Urothelium cell line (cell line): ENCODE data around the gene G6PC1.
"Not testable (repeated sequence)": the region's sequence is repeated elsewhere in the genome, so short reads cannot be mapped to it uniquely, and the experiment has no call there.

ENCODE experiments used
- DNase-seq: peaks from one replicate; pipeline ENCODE4 v3.0.0; 2011; ENCODE audit warnings: low spot score, mixed read lengths
- FAIRE-seq: peaks from 2 replicates; lab custom pipeline; 2011; peaks lifted over from hg19 to GRCh38; lab: Jason Lieb, UNC

The G6PC1 gene

GRCh38 chr17:42900460-42901331 is at the start of gene G6PC1:
G6PC1 (plus strand) TSS chr17:42900799; CDS start chr17:42900877, 78 bp downstream.
- no peak for DNase-seq
- no peak for FAIRE-seq

- DNase-seq, result no peak
- FAIRE-seq, result no peak
Observed at GRCh38 chr17:42850954-42851353, 49.6 kb upstream of the G6PC1 start, which contains the start of gene AOC3. AOC3 (plus strand) TSS chr17:42851199; CDS start chr17:42851344, 145 bp downstream.

GRCh38 chr17:42851371-42852240 is 49.0 kb upstream of the G6PC1 start:
- DNase-seq, result not testable (repeated sequence)
- FAIRE-seq, result peak; percentile 80

DNA sequence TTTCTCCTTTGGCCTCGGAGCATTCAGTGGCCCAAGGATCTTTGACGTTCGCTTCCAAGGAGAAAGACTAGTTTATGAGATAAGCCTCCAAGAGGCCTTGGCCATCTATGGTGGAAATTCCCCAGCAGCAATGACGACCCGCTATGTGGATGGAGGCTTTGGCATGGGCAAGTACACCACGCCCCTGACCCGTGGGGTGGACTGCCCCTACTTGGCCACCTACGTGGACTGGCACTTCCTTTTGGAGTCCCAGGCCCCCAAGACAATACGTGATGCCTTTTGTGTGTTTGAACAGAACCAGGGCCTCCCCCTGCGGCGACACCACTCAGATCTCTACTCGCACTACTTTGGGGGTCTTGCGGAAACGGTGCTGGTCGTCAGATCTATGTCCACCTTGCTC is 48.2 kb upstream of the G6PC1 start:
- DNase-seq, result no peak
- FAIRE-seq, result no peak

GRCh38 chr17:42853004-42853403 is 47.6 kb upstream of the G6PC1 start:
- FAIRE-seq, result no peak

DNA sequence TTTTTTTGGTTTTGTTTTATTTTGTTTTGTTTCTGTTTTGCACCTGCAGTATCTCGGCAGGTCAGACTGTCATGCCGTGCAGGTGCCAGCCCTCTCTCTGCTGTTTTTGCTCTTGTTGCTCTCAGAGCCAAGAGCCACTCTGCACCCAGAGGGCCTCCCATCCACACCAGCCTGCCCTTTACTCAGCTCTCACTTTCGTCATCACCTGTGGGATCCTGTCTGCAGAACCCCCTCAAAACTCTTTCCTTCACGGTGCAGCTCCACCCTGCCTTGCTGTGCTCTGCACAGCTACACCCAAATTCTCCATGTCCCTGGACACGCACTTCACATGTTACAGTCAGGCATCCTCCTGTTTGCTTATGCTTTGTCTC is 47.0 kb upstream of the G6PC1 start:
- no peak for DNase-seq
- no peak for FAIRE-seq

More at GRCh38 chr17:42853004-42853403, 47.6 kb upstream of the G6PC1 start:
- DNase-seq, result no peak

GRCh38 chr17:42853968-42854790 is 46.4 kb upstream of the G6PC1 start:
- DNase-seq, result no peak
- FAIRE-seq, result no peak

DNA sequence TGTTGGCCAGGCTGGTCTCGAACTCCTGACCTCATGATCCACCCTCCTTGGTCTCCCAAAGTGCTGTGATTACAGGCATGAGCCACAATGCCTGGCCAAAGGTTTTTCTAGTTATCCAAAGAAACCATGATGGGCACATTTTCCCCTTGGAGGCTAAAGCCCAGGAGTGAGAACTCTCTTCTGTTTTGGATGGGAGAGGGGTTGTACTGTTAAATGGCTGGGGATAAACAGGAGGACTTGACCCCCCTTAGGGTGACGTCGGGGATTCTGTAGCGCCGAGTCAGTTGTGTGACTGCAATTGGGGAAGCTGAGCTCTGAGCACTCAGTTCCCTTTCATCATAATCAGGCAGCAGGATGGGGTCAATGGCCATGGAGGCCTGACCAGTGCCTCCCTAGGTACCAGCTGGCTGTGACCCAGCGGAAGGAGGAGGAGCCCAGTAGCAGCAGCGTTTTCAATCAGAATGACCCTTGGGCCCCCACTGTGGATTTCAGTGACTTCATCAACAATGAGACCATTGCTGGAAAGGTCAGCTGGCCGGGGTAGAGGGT is 45.5 kb upstream of the G6PC1 start:
- no peak for FAIRE-seq
- DNase-seq, result no peak

DNA sequence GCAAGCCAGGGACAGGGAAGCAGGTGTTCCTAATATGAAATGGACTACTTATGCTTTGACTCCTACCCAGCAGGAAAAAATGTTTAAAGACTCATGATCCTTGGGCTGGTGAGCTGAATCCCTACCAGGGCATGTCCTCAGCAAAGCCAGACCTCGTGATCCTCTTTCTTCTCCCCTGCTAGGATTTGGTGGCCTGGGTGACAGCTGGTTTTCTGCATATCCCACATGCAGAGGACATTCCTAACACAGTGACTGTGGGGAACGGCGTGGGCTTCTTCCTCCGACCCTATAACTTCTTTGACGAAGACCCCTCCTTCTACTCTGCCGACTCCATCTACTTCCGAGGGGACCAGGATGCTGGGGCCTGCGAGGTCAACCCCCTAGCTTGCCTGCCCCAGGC is 44.5 kb upstream of the G6PC1 start:
- not testable (repeated sequence) for FAIRE-seq, DNase-seq

- FAIRE-seq, DNase-seq: not testable (repeated sequence)
Observed at GRCh38 chr17:42856516-42856915, 44.1 kb upstream of the G6PC1 start.

DNA sequence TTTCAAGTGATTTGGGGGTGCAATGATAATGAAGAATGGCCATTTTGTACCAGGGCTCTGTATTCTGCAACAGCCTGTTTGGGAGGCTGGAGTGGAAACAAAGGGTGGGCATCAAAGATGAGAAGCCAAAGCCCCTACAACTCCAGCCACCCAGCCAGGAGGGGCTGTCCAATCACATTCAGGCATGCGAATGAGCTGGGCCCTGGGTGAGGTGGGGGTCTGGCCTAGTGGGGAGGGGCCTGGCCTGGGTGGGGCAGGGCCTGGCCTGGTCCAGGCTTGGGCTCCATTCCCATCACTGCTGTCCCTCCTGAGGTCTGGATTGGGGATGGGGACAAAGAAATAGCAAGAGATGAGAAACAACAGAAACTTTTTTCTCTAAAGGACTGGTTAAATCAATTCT is 43.2 kb upstream of the G6PC1 start:
- DNase-seq (no peak), FAIRE-seq (no peak)

DNA sequence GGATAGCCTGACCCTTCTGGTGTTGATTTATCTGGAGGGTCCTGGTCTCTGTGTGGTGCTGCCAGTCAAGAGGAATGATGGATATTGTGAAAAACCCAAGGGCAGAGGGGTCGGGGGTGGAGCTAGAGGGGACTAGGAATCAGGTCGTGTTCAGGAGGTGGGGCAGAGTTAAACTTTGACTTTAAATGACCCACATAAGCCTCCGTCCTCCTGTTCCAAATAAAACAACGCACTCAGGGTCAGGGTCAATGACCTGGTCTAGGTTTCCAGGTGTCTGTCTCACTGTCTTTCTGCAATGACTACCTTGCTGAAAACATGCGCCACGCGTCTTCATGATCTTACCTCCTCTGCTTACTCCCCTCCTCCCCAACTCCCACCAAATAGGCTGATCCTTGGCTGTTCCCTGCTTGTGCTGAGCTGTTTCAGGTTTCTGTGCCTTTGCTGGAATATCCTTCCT is 34.9 kb upstream of the G6PC1 start:
- no peak for FAIRE-seq
- DNase-seq, result no peak

DNA sequence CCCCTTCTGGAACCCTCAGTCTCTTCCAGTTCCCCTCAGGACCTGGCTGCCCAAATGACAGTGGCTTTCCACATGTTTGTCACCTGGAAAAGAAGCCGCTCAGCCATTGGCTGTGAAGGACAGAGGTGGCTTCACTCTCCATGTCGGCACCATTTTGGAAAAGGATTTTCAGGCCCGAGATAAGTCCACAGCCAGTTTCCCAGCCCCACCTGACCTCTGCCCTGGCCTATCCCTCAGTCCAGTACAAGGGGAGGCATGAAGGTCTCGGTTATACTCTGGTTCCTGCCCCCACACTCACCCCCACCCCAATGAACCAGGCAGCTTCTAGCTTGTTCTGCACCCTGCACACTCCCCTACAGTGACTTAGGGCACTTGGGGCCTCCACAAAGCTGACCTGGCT is 34.4 kb upstream of the G6PC1 start:
- DNase-seq (no peak), FAIRE-seq (no peak)

GRCh38 chr17:42866631-42867575 is 33.7 kb upstream of the G6PC1 start:
- FAIRE-seq, result no peak
- DNase-seq, result no peak

- not testable (repeated sequence) for DNase-seq, FAIRE-seq
Observed at GRCh38 chr17:42867694-42868261, 32.8 kb upstream of the G6PC1 start.

GRCh38 chr17:42868338-42868737 is 32.3 kb upstream of the G6PC1 start:
- FAIRE-seq (no peak), DNase-seq (no peak)

DNA sequence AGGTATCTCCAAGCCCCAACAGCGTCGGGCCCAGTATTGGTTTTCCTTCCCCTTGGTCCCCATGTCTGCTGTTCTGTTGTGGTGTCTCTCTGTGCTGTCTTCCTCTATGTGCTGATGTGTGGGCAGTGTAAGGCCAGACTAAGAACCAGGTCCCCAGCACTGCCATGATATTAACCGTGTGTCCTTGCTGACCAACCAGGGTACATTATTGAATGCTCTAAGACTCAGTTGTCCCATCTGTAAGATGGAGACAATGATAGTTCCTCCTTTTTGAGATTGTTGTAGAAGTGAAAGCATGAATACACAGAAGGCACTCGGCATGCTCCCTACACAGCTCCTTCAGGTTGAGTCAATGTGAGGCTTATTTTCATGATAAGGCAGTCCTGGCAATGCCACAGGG is 29.0 kb upstream of the G6PC1 start:
- no peak for FAIRE-seq
- no peak for DNase-seq

GRCh38 chr17:42872251-42872965 is 28.2 kb upstream of the G6PC1 start:
- DNase-seq (no peak), FAIRE-seq (no peak)
